GM18499 (cell line): ENCODE data around the gene PDXP.

Experiments
- ATAC-seq: cut with Tn5 transposase; IDR thresholded peaks from one replicate; pipeline ENCODE4 v1.9.1; 2021; ENCODE audit warnings: moderate number of reproducible peaks; ENCODE audit not compliant: insufficient read depth, unreplicated experiment

Gene PDXP

DNA sequence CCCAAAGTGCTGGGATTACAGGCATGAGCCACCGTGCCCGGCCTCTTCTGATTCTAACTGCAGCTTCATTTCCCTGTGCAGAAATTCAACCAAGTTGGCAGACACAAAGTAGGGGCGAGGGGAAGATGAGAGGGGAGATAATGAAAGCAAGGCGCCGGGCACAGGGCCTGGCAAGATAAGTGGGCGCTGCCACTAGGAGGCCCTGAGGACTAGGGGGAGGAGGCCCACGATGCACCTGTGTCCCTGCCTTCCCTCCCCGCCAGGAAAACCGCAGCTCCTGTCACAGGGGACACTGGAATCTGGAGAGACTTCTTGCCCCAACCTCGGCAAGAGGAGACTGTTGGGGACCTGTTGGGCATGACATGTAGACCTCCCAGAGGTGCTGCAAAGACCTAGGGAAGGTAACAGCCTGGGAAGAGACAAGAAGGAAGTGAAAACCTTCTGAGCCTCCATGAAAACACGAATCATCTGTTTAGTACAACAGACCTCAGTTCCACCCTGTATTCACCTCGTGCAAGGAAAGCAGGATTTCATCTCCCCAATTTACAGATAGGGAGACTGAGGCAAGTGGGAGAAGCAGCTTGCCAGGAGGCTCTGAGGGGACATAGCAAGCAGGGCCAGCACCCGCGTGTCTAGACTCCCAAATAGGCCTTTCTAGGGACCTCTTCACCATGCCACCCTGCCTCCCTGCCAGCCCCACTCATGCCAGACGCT, 13.8 kb downstream of the PDXP start:
- no peak for ATAC-seq

- ATAC-seq, result no peak
Measured at GRCh38 chr22:37672920-37673455, 14.5 kb downstream of the PDXP start.

DNA sequence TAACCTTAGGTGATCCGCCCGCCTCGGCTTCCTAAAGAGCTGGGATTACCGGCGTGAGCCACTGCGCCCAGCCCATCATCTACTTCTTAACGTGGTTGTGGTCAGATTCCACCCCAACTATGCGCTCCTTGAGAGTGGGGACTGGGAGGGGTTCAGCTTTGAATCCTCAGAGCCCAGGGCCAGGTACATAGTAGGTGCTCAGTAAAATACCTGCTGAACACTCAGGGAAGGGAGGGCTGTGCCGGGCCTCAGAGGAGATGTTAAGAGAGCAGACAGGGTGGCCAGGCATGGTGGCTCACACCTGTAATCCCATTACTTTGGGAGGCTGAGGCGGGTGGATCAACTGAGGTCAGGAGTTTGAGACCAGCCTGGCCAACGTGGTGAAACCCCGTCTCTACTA, 15.7 kb downstream of the PDXP start:
- no peak for ATAC-seq

- ATAC-seq, result no peak
Measured at GRCh38 chr22:37674951-37675929, 16.7 kb downstream of the PDXP start, which contains the start of gene LGALS1. Gene LGALS1 (plus strand): TSS chr22:37675636. CDS start chr22:37675703, 67 bp downstream.

DNA sequence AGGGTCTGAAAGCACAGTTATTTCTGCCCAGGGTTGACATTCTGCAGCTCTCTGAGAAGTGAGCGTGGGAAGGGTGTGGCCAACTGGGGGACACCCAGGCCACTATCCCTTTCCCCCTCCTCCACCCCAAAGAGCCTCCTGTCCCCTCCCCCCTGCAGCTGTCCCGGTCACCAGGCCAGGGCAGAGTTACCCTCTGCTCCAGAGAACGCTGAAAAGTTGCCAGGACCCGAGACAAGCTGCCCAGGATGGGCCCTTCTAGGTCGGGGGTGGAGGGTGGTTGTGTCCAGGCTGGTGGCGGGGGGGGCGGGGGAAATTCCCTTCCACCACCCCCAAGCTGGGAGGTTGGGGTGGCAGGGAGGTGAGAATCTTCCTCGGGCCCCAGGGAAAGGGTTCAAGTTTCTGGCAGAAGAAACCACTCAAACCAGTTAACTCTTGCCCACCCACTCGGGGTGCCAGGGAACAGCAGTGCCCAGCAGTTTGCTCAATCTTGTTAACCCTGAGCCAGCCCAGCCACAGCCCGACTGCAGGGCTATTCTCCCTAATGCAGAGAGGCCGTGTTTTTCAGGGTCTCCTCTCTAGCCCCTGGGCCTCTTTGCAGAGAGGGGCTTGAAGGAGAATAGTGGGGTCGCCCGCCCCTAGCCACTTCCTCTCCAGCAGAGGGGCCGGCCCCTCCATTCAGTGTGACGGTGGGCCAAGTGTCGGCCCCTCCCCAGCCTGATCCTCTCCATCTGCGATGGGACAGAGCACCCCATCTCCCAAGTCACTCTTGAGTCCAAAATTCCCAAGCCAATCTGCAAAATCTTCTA, 17.6 kb downstream of the PDXP start:
- no peak for ATAC-seq

- no peak for ATAC-seq
Measured at GRCh38 chr22:37676736-37677492, 18.4 kb downstream of the PDXP start.

- no peak for ATAC-seq
Measured at GRCh38 chr22:37677493-37677974, 19.0 kb downstream of the PDXP start.

- no peak for ATAC-seq
Measured at GRCh38 chr22:37678372-37678771, 19.8 kb downstream of the PDXP start.

DNA sequence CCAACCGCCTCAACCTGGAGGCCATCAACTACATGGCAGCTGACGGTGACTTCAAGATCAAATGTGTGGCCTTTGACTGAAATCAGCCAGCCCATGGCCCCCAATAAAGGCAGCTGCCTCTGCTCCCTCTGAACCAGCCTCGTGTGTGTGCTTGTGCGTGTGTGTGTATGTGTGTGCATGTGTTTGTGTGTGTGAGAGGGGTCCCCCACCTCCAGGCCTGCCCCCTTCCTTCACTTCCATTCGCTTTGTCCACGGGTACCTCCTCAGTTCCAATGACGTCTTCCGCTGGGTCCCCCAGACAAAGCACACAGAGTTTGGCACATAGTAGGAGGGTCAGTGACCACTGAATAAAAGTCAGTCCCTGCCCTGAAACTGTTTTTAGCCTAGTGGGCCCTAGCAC, 21.1 kb downstream of the PDXP start:
- ATAC-seq, result no peak

DNA sequence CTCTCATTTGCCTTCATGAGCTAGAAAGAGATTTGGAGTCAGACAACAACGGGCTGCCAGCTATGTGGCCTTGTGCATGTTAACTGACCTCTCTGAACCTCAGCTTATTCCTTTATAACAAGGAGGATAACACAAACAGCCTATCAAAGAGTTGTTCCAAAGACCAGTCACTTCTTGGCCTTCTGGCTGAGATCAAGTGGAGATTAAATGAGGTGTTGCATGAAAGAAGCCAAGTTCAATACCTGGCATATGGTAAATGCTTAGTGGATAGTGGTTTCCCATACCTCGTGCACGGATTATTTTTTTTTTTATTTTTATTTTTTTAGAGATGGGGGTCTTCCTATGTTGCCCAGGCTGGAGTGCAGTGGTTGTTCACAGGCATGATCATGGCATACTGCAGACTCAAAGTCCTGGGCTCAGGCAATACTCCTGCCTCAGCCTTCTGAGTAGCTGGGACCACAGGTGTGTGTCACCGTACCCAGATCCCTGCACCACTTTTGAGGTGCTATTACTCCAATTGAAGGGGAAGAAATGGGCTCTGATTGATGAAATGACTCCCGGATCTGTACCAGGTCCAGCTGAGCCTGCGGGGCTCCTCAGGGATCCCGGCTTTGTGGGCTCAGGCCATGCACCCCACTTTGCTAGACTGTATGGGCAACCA, 21.8 kb downstream of the PDXP start:
- no peak for ATAC-seq

DNA sequence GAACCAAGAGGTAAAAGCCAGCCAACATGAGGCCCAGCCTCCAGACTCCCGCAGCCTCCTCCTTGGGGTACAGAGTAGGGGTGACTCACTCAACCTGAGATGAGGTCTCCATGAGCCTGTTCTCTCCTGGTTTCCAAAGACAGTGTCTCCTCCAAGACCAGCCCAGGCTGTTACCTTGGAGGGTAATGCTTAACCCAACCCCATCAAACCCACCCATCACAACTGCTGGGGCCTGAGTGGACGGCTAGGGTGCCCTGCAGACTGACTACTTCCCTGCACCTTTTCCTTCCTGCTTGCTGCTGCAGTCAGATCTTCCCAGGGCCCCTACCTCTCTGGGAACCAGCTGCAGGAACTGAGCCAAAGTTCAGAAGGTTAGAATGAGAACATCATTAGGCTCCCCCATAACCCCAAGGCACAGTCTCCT, 22.5 kb downstream of the PDXP start:
- ATAC-seq, result no peak

DNA sequence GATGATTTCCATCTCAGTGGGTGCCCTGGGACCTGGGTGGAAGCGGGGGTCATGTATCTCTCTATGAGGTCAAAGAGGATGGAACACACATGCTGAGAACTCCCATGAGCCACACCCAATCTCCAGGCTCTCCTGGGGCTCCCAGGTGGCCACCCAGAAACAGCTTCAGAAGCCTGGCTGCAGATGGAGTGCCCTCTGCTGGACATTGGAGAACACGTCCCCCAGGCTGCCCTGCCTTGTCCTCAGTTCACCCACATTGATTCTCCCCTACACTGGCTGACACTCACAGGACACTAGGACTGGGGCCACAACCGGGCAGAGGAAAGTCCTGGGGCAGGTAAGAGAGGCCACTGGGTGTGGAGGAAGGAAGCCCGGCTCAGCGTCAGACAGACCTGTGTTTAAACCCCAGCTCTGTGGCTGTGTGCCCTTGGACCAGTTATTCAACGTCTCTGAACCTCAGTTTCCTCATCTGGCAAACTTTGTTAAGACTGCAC, 23.1 kb downstream of the PDXP start:
- no peak for ATAC-seq

GRCh38 chr22:37684803-37685615, 26.5 kb downstream of the PDXP start:
- ATAC-seq, result no peak

DNA sequence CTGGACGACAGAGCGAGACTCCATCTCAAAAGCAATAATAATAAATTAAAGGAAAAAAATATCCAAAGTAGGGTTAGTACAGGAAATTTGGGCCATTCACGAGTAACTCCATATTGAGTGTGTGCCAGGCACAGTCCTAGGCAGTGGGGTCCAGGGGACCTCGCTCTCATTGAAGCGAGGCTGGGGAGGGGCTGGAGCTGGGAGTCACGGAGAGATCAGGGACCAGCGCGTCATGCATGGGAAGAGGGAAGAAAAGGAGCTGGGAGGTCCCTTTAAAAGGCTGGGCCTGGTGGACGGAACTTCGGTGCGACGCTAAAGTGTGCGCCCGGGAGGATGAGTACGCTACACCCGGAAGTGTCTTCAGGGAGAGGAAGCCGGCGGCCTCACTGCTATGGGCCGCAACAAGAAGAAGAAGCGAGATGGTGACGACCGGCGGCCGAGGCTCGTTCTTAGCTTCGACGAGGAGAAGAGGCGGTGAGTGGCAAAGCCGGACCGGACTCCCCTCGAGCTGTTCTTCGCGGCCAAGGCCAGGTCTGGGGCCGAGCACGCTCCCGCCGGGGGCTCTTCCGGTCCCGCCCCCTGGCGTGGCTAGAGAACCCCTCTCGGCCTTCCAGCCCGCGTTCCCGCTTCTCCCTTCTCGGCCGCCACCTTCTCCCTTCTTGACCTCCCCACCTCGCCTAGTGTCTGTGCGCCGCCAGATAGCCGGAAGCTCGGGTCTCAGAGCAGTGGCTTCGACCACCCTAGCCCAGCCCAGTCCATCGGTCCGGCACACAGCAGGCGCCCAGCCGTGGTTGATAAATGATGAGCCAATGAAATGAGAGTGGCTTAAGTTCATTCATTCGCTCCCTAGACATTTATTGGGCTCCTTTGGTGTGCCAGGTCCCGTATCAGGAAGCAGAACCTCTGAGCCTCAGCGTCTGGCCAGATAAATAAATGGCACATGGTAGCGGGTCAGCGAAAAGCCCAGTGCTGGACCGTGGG, 27.8 kb downstream of the PDXP start, which contains the start of gene NOL12:
NOL12 (plus strand) TSS at position 342 of the 981 bp plus-strand sequence; CDS start at position 392, 50 bp downstream.
- no peak for ATAC-seq

- no peak for ATAC-seq
Measured at GRCh38 chr22:37690407-37690806, 31.9 kb downstream of the PDXP start.

GRCh38 chr22:37690901-37691504, 32.5 kb downstream of the PDXP start:
- no peak for ATAC-seq
